ENCODE measurements around the gene RPS6KA5. TPM values are rescaled to one million over a fixed set of nuclear protein-coding genes. Genes with fewer than 3 reads are reported as not detected.

Gene RPS6KA5
- total RNA-seq, 1 experiment from 2014 or later: 2.6 TPM

GRCh38 chr14:91016800-91017410 lies 43.5 kb downstream of the RPS6KA5 start:
- POLR2A ChIA-PET: no interaction called here
- DNase-seq (ENCODE audit: low read depth, low spot score): no peak
- Histone ChIP-seq H3K4me3 (ENCODE audit: low read depth in 2 of 2, low read length in 2 of 2) (no peak overlapping the region), H3K4me1 (ENCODE audit: control insufficient read depth, insufficient read depth, low read length) (no peaks in the 10 kb centered on the region), H3K27ac (ENCODE audit: low read length) (no peak overlapping the region), H3K36me3 (ENCODE audit: control insufficient read depth, insufficient read depth, low read length) (no peaks in the 10 kb centered on the region), H3K9me3 (ENCODE audit: control insufficient read depth, insufficient read depth, low read depth, low read length) (no peaks in the 10 kb centered on the region), H3K27me3 (ENCODE audit: control insufficient read depth, insufficient read depth, low read length) (no peaks in the 10 kb centered on the region)
- BruUV-seq (replicated peaks): no TSS peak
- ATAC-seq: no peak
- intact Hi-C loops (cut with micrococcal nuclease; ENCODE audit: unreplicated experiment): no loop called here
- TF ChIP-seq, protein P1, sequence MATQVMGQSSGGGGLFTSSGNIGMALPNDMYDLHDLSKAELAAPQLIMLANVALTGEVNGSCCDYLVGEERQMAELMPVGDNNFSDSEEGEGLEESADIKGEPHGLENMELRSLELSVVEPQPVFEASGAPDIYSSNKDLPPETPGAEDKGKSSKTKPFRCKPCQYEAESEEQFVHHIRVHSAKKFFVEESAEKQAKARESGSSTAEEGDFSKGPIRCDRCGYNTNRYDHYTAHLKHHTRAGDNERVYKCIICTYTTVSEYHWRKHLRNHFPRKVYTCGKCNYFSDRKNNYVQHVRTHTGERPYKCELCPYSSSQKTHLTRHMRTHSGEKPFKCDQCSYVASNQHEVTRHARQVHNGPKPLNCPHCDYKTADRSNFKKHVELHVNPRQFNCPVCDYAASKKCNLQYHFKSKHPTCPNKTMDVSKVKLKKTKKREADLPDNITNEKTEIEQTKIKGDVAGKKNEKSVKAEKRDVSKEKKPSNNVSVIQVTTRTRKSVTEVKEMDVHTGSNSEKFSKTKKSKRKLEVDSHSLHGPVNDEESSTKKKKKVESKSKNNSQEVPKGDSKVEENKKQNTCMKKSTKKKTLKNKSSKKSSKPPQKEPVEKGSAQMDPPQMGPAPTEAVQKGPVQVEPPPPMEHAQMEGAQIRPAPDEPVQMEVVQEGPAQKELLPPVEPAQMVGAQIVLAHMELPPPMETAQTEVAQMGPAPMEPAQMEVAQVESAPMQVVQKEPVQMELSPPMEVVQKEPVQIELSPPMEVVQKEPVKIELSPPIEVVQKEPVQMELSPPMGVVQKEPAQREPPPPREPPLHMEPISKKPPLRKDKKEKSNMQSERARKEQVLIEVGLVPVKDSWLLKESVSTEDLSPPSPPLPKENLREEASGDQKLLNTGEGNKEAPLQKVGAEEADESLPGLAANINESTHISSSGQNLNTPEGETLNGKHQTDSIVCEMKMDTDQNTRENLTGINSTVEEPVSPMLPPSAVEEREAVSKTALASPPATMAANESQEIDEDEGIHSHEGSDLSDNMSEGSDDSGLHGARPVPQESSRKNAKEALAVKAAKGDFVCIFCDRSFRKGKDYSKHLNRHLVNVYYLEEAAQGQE (IDR thresholded peaks at IDR 0.05; ENCODE audit: insufficient read depth in 1 of 2, low read depth in 2 of 2, low read length in 1 of 2): no peak
- TF ChIP-seq TCF7L2 (IDR thresholded peaks at IDR 0.05; ENCODE audit: low read depth, low read length) (no peak), SIN3A (IDR thresholded peaks at IDR 0.05; ENCODE audit: borderline replicate concordance, insufficient read depth, low read depth, low read length) (no peak), POLR2AphosphoS5 (IDR thresholded peaks at IDR 0.05; ENCODE audit: low read depth, low read length) (no peak)
- TF ChIP-seq, protein P2, sequence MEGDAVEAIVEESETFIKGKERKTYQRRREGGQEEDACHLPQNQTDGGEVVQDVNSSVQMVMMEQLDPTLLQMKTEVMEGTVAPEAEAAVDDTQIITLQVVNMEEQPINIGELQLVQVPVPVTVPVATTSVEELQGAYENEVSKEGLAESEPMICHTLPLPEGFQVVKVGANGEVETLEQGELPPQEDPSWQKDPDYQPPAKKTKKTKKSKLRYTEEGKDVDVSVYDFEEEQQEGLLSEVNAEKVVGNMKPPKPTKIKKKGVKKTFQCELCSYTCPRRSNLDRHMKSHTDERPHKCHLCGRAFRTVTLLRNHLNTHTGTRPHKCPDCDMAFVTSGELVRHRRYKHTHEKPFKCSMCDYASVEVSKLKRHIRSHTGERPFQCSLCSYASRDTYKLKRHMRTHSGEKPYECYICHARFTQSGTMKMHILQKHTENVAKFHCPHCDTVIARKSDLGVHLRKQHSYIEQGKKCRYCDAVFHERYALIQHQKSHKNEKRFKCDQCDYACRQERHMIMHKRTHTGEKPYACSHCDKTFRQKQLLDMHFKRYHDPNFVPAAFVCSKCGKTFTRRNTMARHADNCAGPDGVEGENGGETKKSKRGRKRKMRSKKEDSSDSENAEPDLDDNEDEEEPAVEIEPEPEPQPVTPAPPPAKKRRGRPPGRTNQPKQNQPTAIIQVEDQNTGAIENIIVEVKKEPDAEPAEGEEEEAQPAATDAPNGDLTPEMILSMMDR (IDR thresholded peaks at IDR 0.05): no peak
- CTCF ChIA-PET: no interaction called here
- in situ Hi-C loops (cut with HindIII; ENCODE audit: low pct_unique_long_range_greater_than_20kb, low sequenced_read_pairs): no loop called here

GRCh38 chr14:91015435-91015834 lies 45.0 kb downstream of the RPS6KA5 start:
- intact Hi-C loops (cut with micrococcal nuclease; ENCODE audit: unreplicated experiment): no loop called here
- no TSS peak for BruUV-seq (replicated peaks)
- POLR2A ChIA-PET: no interaction called here

More at GRCh38 chr14:91015435-91015834, 45.0 kb downstream of the RPS6KA5 start:
- DNase-seq (ENCODE audit: low read depth, low spot score) (no peak), ATAC-seq (no peak)
- Histone ChIP-seq H3K27ac (ENCODE audit: low read length) (no peak overlapping the region), H3K4me3 (ENCODE audit: low read depth in 2 of 2, low read length in 2 of 2) (no peak overlapping the region), H3K9me3 (ENCODE audit: control insufficient read depth, insufficient read depth, low read depth, low read length) (no peaks in the 10 kb centered on the region), H3K27me3 (ENCODE audit: control insufficient read depth, insufficient read depth, low read length) (no peaks in the 10 kb centered on the region), H3K4me1 (ENCODE audit: control insufficient read depth, insufficient read depth, low read length) (no peaks in the 10 kb centered on the region), H3K36me3 (ENCODE audit: control insufficient read depth, insufficient read depth, low read length) (no peaks in the 10 kb centered on the region)
- in situ Hi-C loops (cut with HindIII; ENCODE audit: low pct_unique_long_range_greater_than_20kb, low sequenced_read_pairs): no loop called here
- TF ChIP-seq TCF7L2 (IDR thresholded peaks at IDR 0.05; ENCODE audit: low read depth, low read length) (no peak), SIN3A (IDR thresholded peaks at IDR 0.05; ENCODE audit: borderline replicate concordance, insufficient read depth, low read depth, low read length) (no peak)
- TF ChIP-seq, protein P1 (IDR thresholded peaks at IDR 0.05; ENCODE audit: insufficient read depth in 1 of 2, low read depth in 2 of 2, low read length in 1 of 2): no peak
- CTCF ChIA-PET: no interaction called here
